CD4-positive, alpha-beta T cell (primary cell): Measurements from ENCODE around the gene PIMREG. TPM values are rescaled to one million over a fixed set of nuclear protein-coding genes. Genes with fewer than 3 reads are reported as not detected.

Source experiments
- ATAC-seq: fragments of 200-7000 bp; cut with Tn5 transposase; one replicate; pipeline ENCODE4 v1.10.0; 2022; ENCODE audit warnings: mild to moderate bottlenecking; ENCODE audit not compliant: poor library complexity
- CTCF ChIA-PET: fragments of 350-600 bp; sonication (Branson Sonifier 250); formaldehyde crosslinking; loops from one replicate; lab custom pipeline; 2021; ENCODE audit warnings: antibody characterized with exemption, inconsistent platforms; lab: Charles Lee
- POLR2A ChIA-PET: fragments of 350-600 bp; sonication (Branson Sonifier 250); formaldehyde crosslinking; loops from one replicate; lab custom pipeline; 2021; ENCODE audit warnings: antibody characterized with exemption, inconsistent platforms; lab: Charles Lee
- DNase-seq, 14 experiments: peaks; one replicate each; pipeline ENCODE4 v3.0.0-alpha.2; 2013 to 2020; ENCODE audit warnings: mixed read lengths in 2 of 14
- H3K27ac ChIP-seq, 2 donors: one replicate each; pipeline versions ENCODE4 v1.5.1 to v1.7.0; 2013; ENCODE audit warnings: low read length in 2 of 2, low read depth in 1 of 2, mild to moderate bottlenecking in 1 of 2
- H3K27me3 ChIP-seq, 2 experiments: 1 replicate in 1 of 2; 2 replicates in 1 of 2; pipeline versions ENCODE4 v1.6.1 to v1.7.0; 2013; ENCODE audit warnings: low read length in 2 of 2, control low read depth in 1 of 2, mild to moderate bottlenecking in 1 of 2, moderate library complexity in 1 of 2; ENCODE audit not compliant: insufficient read depth in 2 of 2, control insufficient read depth in 1 of 2
- H3K36me3 ChIP-seq: one replicate; pipeline ENCODE4 v1.6.1; 2013; ENCODE audit warnings: low read length, control low read depth; ENCODE audit not compliant: insufficient read depth
- H3K4me1 ChIP-seq: one replicate; pipeline ENCODE4 v1.6.1; 2013; ENCODE audit warnings: low read length, control low read depth; ENCODE audit not compliant: insufficient read depth
- H3K4me3 ChIP-seq: one replicate; pipeline ENCODE4 v1.5.1; 2013; ENCODE audit warnings: mild to moderate bottlenecking, low read length, moderate library complexity
- H3K9me3 ChIP-seq, 2 experiments: 1 replicate in 1 of 2; 2 replicates in 1 of 2; pipeline versions ENCODE4 v1.6.1 to v1.7.0; 2013; ENCODE audit warnings: low read length in 2 of 2, mild to moderate bottlenecking in 2 of 2, control low read depth in 1 of 2, moderate library complexity in 1 of 2; ENCODE audit not compliant: control insufficient read depth in 1 of 2, insufficient read depth in 1 of 2
- H3K27ac Mint-ChIP-seq: one replicate; pipeline ENCODE4 v1.8.0; 2020; ENCODE audit warnings: mixed read lengths
- H3K27me3 Mint-ChIP-seq: one replicate; pipeline ENCODE4 v1.8.0; 2021; ENCODE audit warnings: mixed read lengths
- H3K36me3 Mint-ChIP-seq: one replicate; pipeline ENCODE4 v1.8.0; 2021; ENCODE audit warnings: low read depth, mixed read lengths
- H3K4me1 Mint-ChIP-seq: one replicate; pipeline ENCODE4 v1.8.0; 2021; ENCODE audit warnings: low read depth, mixed read lengths
- H3K4me3 Mint-ChIP-seq: one replicate; pipeline ENCODE4 v1.8.0; 2020; ENCODE audit warnings: mild to moderate bottlenecking, mixed read lengths
- H3K9me3 Mint-ChIP-seq: one replicate; pipeline ENCODE4 v1.8.0; 2020; ENCODE audit warnings: mixed read lengths
- intact Hi-C, 2 experiments: fragments of 100-400 bp; cut with DNase I in 1 of 2; cut with micrococcal nuclease in 1 of 2; formaldehyde crosslinking; loops; one replicate each; pipeline versions ENCODE4 v1.15.1 to v1.9.0; 2023 to 2025; cut with DNase I, micrococcal nuclease
- total RNA-seq, 174 experiments: library from RNA in 2 of 174; stranded (reverse) in 2 of 174; gene quantifications; one replicate each; pipeline ENCODE4 v1.2.3 and lab custom pipeline; 2021 to 2026
- TF ChIP-seq, protein P1 (sequence below): fragments of 200-600 bp; IDR thresholded peaks from one replicate; pipeline ENCODE4 v1.8.0; 2022; ENCODE audit warnings: antibody characterized with exemption, mild to moderate bottlenecking

Gene PIMREG
- total RNA-seq, 2 experiments from 2014 or later, result not detected

DNA sequence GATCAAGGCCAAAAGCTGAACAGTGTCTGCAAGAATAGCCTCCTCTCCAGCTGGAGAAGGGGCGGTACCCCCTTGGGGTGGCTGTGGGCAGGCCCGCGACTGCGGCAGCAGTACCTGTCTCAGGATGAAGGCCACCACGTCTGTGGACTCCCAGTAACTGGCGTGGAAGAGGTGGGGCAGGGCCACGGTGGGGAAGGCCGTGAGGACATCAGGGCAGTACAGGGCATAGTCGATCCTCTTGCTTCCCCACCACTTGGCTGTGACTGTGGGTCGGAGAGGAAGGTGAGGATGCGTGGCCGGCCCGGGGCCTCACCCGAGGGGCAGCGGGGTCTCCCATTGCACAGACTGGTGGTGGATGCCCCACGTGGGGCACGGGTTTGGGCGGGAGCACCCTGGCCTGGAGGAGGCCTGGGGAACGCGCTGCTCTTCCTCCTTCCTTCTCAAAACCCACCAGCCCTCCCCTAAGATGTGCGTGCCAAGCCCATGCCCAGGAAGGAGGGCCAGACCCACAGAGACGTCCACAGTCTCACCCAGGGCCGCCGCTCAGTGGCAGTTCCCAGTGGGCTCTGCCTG is 26.0 kb downstream of the PIMREG start:
- Mint-ChIP-seq H3K9me3 (no peaks in the 10 kb centered on the region), H3K36me3 (no peaks in the 10 kb centered on the region), H3K27me3 (no peaks in the 10 kb centered on the region), H3K27ac (no peak overlapping the region), H3K4me1 (no peaks in the 10 kb centered on the region), H3K4me3 (no peak overlapping the region)
- Histone ChIP-seq H3K27ac (no peak overlapping the region), H3K27me3 (no peaks in the 10 kb centered on the region), H3K9me3 (no peaks in the 10 kb centered on the region), H3K4me3 (no peak overlapping the region), H3K4me1 (peaks cover 6% of the 10 kb centered on the region), H3K36me3 (no peaks in the 10 kb centered on the region)
- no peak for DNase-seq
- ChIA-PET CTCF (no interaction called here), POLR2A (no interaction called here)
- TF ChIP-seq, protein P1, sequence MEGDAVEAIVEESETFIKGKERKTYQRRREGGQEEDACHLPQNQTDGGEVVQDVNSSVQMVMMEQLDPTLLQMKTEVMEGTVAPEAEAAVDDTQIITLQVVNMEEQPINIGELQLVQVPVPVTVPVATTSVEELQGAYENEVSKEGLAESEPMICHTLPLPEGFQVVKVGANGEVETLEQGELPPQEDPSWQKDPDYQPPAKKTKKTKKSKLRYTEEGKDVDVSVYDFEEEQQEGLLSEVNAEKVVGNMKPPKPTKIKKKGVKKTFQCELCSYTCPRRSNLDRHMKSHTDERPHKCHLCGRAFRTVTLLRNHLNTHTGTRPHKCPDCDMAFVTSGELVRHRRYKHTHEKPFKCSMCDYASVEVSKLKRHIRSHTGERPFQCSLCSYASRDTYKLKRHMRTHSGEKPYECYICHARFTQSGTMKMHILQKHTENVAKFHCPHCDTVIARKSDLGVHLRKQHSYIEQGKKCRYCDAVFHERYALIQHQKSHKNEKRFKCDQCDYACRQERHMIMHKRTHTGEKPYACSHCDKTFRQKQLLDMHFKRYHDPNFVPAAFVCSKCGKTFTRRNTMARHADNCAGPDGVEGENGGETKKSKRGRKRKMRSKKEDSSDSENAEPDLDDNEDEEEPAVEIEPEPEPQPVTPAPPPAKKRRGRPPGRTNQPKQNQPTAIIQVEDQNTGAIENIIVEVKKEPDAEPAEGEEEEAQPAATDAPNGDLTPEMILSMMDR, result no peak
- intact Hi-C loops, result loop anchor here (5.0 to 10.0 kb wide), 2 partner anchors 172 to 535 kb away; partner anchors contain the start of genes KIAA0753 (in 1 of the 2) and TXNDC17 (in 1 of the 2)
- no peak for ATAC-seq

- Mint-ChIP-seq H3K9me3 (no peaks in the 10 kb centered on the region), H3K4me1 (no peaks in the 10 kb centered on the region), H3K27me3 (no peaks in the 10 kb centered on the region), H3K27ac (no peak overlapping the region), H3K4me3 (no peak overlapping the region), H3K36me3 (no peaks in the 10 kb centered on the region)
- no peaks in the 10 kb centered on the region for H3K27me3 ChIP-seq
- no peak overlapping the region for H3K27ac ChIP-seq
- peaks cover 6% of the 10 kb centered on the region for H3K4me1 ChIP-seq
- H3K4me3 ChIP-seq, result no peak overlapping the region
- CTCF ChIA-PET, result no interaction called here
- TF ChIP-seq, protein P1, result no peak
- ATAC-seq (no peak), DNase-seq (no peak)
- POLR2A ChIA-PET, result no interaction called here
- H3K36me3 ChIP-seq, result no peaks in the 10 kb centered on the region
- H3K9me3 ChIP-seq, result no peaks in the 10 kb centered on the region
- intact Hi-C loops, result loop anchor here (5.0 to 10.0 kb wide), 2 partner anchors 171 to 534 kb away; partner anchors contain the start of genes KIAA0753 (in 1 of the 2) and TXNDC17 (in 1 of the 2)
Measured at GRCh38 chr17:6470751-6471521, 26.7 kb downstream of the PIMREG start.

- Histone ChIP-seq H3K4me3 (no peak overlapping the region), H3K9me3 (no peaks in the 10 kb centered on the region), H3K27me3 (no peaks in the 10 kb centered on the region), H3K36me3 (no peaks in the 10 kb centered on the region), H3K27ac (no peak overlapping the region), H3K4me1 (peaks cover 6% of the 10 kb centered on the region)
- Mint-ChIP-seq H3K4me3 (no peak overlapping the region), H3K36me3 (no peaks in the 10 kb centered on the region), H3K4me1 (no peaks in the 10 kb centered on the region), H3K9me3 (no peaks in the 10 kb centered on the region), H3K27ac (no peak overlapping the region), H3K27me3 (no peaks in the 10 kb centered on the region)
- CTCF ChIA-PET, result interaction anchor here (1.7 to 2.1 kb wide), 2 partner anchors 17 to 36 kb away, joined by 5 to 11 read pairs; no protein-coding TSS in a partner anchor
- no peak for DNase-seq
- TF ChIP-seq, protein P1, result no peak
- POLR2A ChIA-PET, result interaction anchor here (1.3 kb wide), 1 partner anchor 179 kb away, joined by 3 read pairs; the partner anchor contains the start of gene MED31
- ATAC-seq, result no peak
- intact Hi-C loops, result loop anchor here (2.0 to 10.0 kb wide), 4 partner anchors 171 to 533 kb away; partner anchors contain the start of genes KIAA0753 (in 1 of the 2) and TXNDC17 (in 1 of the 2)
Measured at GRCh38 chr17:6471531-6472465, 27.5 kb downstream of the PIMREG start.
